B cell (primary cell): ENCODE measurements around the gene ZNF428.

Source experiments
- EZH2 ChIP-seq: IDR thresholded peaks from 2 replicates; pipeline ENCODE4 v1.6.1; 2012; ENCODE audit warnings: borderline replicate concordance, low read depth, mild to moderate bottlenecking, moderate library complexity, low read length; ENCODE audit not compliant: insufficient read depth, poor library complexity, severe bottlenecking
- TF ChIP-seq, protein P1 (sequence below): fragments of 200-600 bp; IDR thresholded peaks from one replicate; pipeline ENCODE4 v1.8.0; 2022; ENCODE audit warnings: antibody characterized with exemption, mild to moderate bottlenecking

DNA sequence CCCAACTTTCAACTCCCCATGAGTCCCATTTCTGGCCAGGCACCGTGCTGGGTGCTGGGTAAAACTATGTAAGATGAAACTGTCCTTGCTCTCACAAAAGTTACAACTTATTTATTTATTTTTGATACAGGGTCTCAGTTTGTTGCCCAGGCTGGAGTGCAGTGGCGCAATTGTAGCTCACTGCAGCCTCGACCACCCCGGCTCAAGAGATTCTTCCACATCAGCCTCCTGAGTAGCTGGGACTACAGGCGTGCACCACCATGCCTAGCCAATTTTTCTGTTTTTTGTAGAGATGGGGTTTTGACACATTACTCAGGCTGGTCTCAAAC lies 33.1 kb upstream of the ZNF428 start:
- TF ChIP-seq, protein P1, sequence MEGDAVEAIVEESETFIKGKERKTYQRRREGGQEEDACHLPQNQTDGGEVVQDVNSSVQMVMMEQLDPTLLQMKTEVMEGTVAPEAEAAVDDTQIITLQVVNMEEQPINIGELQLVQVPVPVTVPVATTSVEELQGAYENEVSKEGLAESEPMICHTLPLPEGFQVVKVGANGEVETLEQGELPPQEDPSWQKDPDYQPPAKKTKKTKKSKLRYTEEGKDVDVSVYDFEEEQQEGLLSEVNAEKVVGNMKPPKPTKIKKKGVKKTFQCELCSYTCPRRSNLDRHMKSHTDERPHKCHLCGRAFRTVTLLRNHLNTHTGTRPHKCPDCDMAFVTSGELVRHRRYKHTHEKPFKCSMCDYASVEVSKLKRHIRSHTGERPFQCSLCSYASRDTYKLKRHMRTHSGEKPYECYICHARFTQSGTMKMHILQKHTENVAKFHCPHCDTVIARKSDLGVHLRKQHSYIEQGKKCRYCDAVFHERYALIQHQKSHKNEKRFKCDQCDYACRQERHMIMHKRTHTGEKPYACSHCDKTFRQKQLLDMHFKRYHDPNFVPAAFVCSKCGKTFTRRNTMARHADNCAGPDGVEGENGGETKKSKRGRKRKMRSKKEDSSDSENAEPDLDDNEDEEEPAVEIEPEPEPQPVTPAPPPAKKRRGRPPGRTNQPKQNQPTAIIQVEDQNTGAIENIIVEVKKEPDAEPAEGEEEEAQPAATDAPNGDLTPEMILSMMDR, result peak; percentile 41
- TF ChIP-seq EZH2, result no peak
